ENCODE measurements around the gene PODXL2.

The PODXL2 gene

DNA sequence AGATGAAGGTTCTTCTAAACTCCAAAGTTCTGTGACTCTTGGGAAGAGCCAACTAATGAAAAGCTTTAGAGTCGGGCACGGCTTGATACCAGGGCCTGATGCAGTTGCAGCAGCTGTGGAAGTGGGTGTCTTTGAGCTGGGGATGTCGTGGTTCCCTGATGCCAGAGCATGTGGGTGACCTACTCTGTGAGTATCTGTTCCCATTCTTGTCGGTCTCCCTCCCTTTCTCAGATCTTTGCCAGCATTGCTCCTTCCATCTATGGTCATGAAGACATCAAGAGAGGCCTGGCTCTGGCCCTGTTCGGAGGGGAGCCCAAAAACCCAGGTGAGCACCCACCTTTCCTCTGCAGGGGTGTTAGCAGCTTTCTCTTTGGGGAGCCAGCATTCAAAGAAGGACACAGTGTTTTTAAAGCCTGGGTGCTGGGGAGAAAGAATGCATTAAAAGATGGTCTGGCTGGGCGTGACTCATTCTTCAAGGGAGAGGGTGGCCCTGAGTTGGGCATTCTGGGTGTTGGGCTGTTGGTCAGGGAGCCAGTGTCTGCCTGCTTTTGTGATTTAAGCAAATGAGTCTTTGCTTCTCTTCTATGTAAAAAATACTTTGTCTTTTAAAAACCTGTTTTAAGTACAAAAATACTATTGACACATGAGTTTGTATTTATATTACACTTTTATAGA lies 13.2 kb upstream of the PODXL2 start:
- no peak for DNase-seq
- Histone ChIP-seq H3K27me3 (replicated peaks; ENCODE audit: control insufficient read depth, insufficient read depth, low read length, poor library complexity, severe bottlenecking) (no peaks in the 10 kb centered on the region), H3K9me3 (ENCODE audit: control insufficient read depth, low read length) (no peaks in the 10 kb centered on the region), H3K4me3 (ENCODE audit: insufficient read depth, low read depth, low read length, poor library complexity, severe bottlenecking) (no peak overlapping the region), H3K27ac (ENCODE audit: insufficient read depth, low read length, poor library complexity, severe bottlenecking) (no peak overlapping the region), H3K4me1 (ENCODE audit: control insufficient read depth, insufficient read depth, low read length, poor library complexity, severe bottlenecking) (no peaks in the 10 kb centered on the region), H3K36me3 (ENCODE audit: control insufficient read depth, insufficient read depth, low read length) (no peaks in the 10 kb centered on the region)

GRCh38 chr3:127616836-127617605 lies 12.0 kb upstream of the PODXL2 start:
- Histone ChIP-seq H3K36me3 (ENCODE audit: control insufficient read depth, insufficient read depth, low read length) (no peaks in the 10 kb centered on the region), H3K4me3 (ENCODE audit: insufficient read depth, low read depth, low read length, poor library complexity, severe bottlenecking) (no peak overlapping the region), H3K9me3 (ENCODE audit: control insufficient read depth, low read length) (no peaks in the 10 kb centered on the region), H3K27me3 (replicated peaks; ENCODE audit: control insufficient read depth, insufficient read depth, low read length, poor library complexity, severe bottlenecking) (no peaks in the 10 kb centered on the region), H3K4me1 (ENCODE audit: control insufficient read depth, insufficient read depth, low read length, poor library complexity, severe bottlenecking) (no peaks in the 10 kb centered on the region), H3K27ac (ENCODE audit: insufficient read depth, low read length, poor library complexity, severe bottlenecking) (no peak overlapping the region)
- DNase-seq, result no peak

- DNase-seq, result no peak
- no peaks in the 10 kb centered on the region for H3K27me3 ChIP-seq (replicated peaks; ENCODE audit: control insufficient read depth, insufficient read depth, low read length, poor library complexity, severe bottlenecking)
- H3K27ac ChIP-seq (ENCODE audit: insufficient read depth, low read length, poor library complexity, severe bottlenecking), result no peak overlapping the region
- H3K4me3 ChIP-seq (ENCODE audit: insufficient read depth, low read depth, low read length, poor library complexity, severe bottlenecking), result no peak overlapping the region
- H3K9me3 ChIP-seq (ENCODE audit: control insufficient read depth, low read length), result no peaks in the 10 kb centered on the region
- no peaks in the 10 kb centered on the region for H3K36me3 ChIP-seq (ENCODE audit: control insufficient read depth, insufficient read depth, low read length)
- no peaks in the 10 kb centered on the region for H3K4me1 ChIP-seq (ENCODE audit: control insufficient read depth, insufficient read depth, low read length, poor library complexity, severe bottlenecking)
These were observed 10.1 kb upstream of the PODXL2 start for GRCh38 chr3:127618891-127619290.

- no peak for DNase-seq
- Histone ChIP-seq H3K27ac (ENCODE audit: insufficient read depth, low read length, poor library complexity, severe bottlenecking) (no peak overlapping the region), H3K4me3 (ENCODE audit: insufficient read depth, low read depth, low read length, poor library complexity, severe bottlenecking) (no peak overlapping the region), H3K9me3 (ENCODE audit: control insufficient read depth, low read length) (no peaks in the 10 kb centered on the region), H3K4me1 (ENCODE audit: control insufficient read depth, insufficient read depth, low read length, poor library complexity, severe bottlenecking) (no peaks in the 10 kb centered on the region), H3K27me3 (replicated peaks; ENCODE audit: control insufficient read depth, insufficient read depth, low read length, poor library complexity, severe bottlenecking) (no peaks in the 10 kb centered on the region), H3K36me3 (ENCODE audit: control insufficient read depth, insufficient read depth, low read length) (no peaks in the 10 kb centered on the region)
These were observed 8.2 kb upstream of the PODXL2 start for GRCh38 chr3:127620637-127621375.

GRCh38 chr3:127622031-127622430 lies 7.0 kb upstream of the PODXL2 start:
- no peaks in the 10 kb centered on the region for H3K36me3 ChIP-seq (ENCODE audit: control insufficient read depth, insufficient read depth, low read length)
- no peaks in the 10 kb centered on the region for H3K4me1 ChIP-seq (ENCODE audit: control insufficient read depth, insufficient read depth, low read length, poor library complexity, severe bottlenecking)
- DNase-seq, result no peak
- H3K9me3 ChIP-seq (ENCODE audit: control insufficient read depth, low read length), result no peaks in the 10 kb centered on the region
- no peak overlapping the region for H3K4me3 ChIP-seq (ENCODE audit: insufficient read depth, low read depth, low read length, poor library complexity, severe bottlenecking)
- H3K27ac ChIP-seq (ENCODE audit: insufficient read depth, low read length, poor library complexity, severe bottlenecking), result no peak overlapping the region
- H3K27me3 ChIP-seq (replicated peaks; ENCODE audit: control insufficient read depth, insufficient read depth, low read length, poor library complexity, severe bottlenecking), result no peaks in the 10 kb centered on the region

- no peaks in the 10 kb centered on the region for H3K27me3 ChIP-seq (replicated peaks; ENCODE audit: control insufficient read depth, insufficient read depth, low read length, poor library complexity, severe bottlenecking)
- DNase-seq, result no peak
- H3K4me1 ChIP-seq (ENCODE audit: control insufficient read depth, insufficient read depth, low read length, poor library complexity, severe bottlenecking), result no peaks in the 10 kb centered on the region
- no peaks in the 10 kb centered on the region for H3K9me3 ChIP-seq (ENCODE audit: control insufficient read depth, low read length)
- no peak overlapping the region for H3K27ac ChIP-seq (ENCODE audit: insufficient read depth, low read length, poor library complexity, severe bottlenecking)
- no peak overlapping the region for H3K4me3 ChIP-seq (ENCODE audit: insufficient read depth, low read depth, low read length, poor library complexity, severe bottlenecking)
- H3K36me3 ChIP-seq (ENCODE audit: control insufficient read depth, insufficient read depth, low read length), result no peaks in the 10 kb centered on the region
These were observed 6.0 kb upstream of the PODXL2 start for GRCh38 chr3:127622772-127623576.

DNA sequence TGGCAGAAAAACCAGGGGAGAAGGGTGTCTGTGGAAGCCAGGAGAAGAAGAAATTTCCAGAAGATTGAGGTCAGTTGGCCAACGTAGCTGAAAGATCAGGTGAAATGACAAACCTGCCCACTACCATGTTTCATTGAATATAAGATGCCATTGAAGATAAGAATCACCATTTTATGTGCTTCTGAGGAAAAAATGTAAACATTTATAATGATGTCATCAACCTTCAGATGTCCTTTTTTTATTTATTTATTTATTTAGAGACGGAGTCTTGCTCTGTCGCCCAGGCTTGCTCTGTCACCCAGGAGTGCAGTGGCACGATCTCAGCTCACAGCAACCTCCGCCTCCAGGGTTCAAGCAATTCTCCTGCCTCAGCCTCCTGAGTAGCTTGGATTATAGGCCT lies 4.9 kb upstream of the PODXL2 start:
- H3K4me1 ChIP-seq (ENCODE audit: control insufficient read depth, insufficient read depth, low read length, poor library complexity, severe bottlenecking), result no peaks in the 10 kb centered on the region
- H3K36me3 ChIP-seq (ENCODE audit: control insufficient read depth, insufficient read depth, low read length), result no peaks in the 10 kb centered on the region
- H3K27me3 ChIP-seq (replicated peaks; ENCODE audit: control insufficient read depth, insufficient read depth, low read length, poor library complexity, severe bottlenecking), result no peaks in the 10 kb centered on the region
- no peak overlapping the region for H3K27ac ChIP-seq (ENCODE audit: insufficient read depth, low read length, poor library complexity, severe bottlenecking)
- no peak for DNase-seq
- H3K4me3 ChIP-seq (ENCODE audit: insufficient read depth, low read depth, low read length, poor library complexity, severe bottlenecking), result no peak overlapping the region
- H3K9me3 ChIP-seq (ENCODE audit: control insufficient read depth, low read length), result no peaks in the 10 kb centered on the region

GRCh38 chr3:127625821-127626220 lies 3.2 kb upstream of the PODXL2 start:
- H3K4me3 ChIP-seq (ENCODE audit: insufficient read depth, low read depth, low read length, poor library complexity, severe bottlenecking), result no peak overlapping the region
- peaks cover 11% of the 10 kb centered on the region for H3K4me1 ChIP-seq (ENCODE audit: control insufficient read depth, insufficient read depth, low read length, poor library complexity, severe bottlenecking)
- no peak for DNase-seq
- H3K27ac ChIP-seq (ENCODE audit: insufficient read depth, low read length, poor library complexity, severe bottlenecking), result no peak overlapping the region
- no peaks in the 10 kb centered on the region for H3K36me3 ChIP-seq (ENCODE audit: control insufficient read depth, insufficient read depth, low read length)
- H3K9me3 ChIP-seq (ENCODE audit: control insufficient read depth, low read length), result no peaks in the 10 kb centered on the region
- no peaks in the 10 kb centered on the region for H3K27me3 ChIP-seq (replicated peaks; ENCODE audit: control insufficient read depth, insufficient read depth, low read length, poor library complexity, severe bottlenecking)

GRCh38 chr3:127628426-127628787 lies 578 bp upstream of the PODXL2 start:
- Histone ChIP-seq H3K9me3 (ENCODE audit: control insufficient read depth, low read length) (no peaks in the 10 kb centered on the region), H3K4me1 (ENCODE audit: control insufficient read depth, insufficient read depth, low read length, poor library complexity, severe bottlenecking) (peaks cover 11% of the 10 kb centered on the region), H3K36me3 (ENCODE audit: control insufficient read depth, insufficient read depth, low read length) (no peaks in the 10 kb centered on the region), H3K27me3 (replicated peaks; ENCODE audit: control insufficient read depth, insufficient read depth, low read length, poor library complexity, severe bottlenecking) (no peaks in the 10 kb centered on the region), H3K4me3 (ENCODE audit: insufficient read depth, low read depth, low read length, poor library complexity, severe bottlenecking) (no peak overlapping the region), H3K27ac (ENCODE audit: insufficient read depth, low read length, poor library complexity, severe bottlenecking) (no peak overlapping the region)
- no peak for DNase-seq

Measured in effector memory CD4-positive, alpha-beta T cell (primary cell).